NCI-H2171 treated with DMSO at 0.1 percent for 48 hours (cell line): ENCODE measurements around the gene IFT43.

ENCODE experiments used
- DNase-seq: peaks from one replicate; lab custom pipeline; 2025; lab: John Stamatoyannopoulos, UW

The IFT43 gene

DNA sequence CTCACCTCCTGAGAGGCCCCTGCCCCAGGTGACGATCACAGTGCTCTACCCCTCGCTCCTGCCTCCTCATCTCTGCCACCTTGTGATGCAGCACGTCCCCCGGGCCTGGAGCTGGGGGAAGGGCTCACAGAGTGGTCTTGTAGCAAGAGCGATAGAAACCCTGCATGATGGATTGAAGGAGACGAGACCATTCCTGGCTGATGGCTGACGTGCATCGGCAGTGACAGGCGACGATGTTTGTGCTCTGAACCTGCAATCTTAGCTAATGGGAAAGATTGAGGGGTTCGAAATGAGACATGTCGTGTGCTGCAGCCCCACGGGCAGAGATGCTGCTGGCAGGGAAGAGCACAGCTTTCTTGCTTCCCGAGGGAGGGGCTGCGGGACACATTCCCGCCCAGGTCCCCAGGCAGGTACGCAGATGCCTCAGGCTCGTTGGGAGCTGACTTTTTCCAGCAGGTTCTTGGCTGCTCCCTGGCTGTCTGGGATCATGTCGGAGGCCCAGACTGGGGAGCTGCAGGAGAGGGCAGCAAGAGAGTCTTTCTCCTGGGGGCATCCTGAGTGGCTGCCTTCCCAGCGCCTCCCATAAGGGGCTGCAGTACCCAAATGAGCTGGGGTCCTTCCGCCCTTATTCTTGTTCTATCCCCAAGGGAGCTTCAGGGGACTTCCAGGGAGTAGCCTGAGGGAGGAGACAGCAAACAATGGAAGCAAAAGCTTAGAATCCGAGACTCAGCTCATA lies 127.5 kb downstream of the IFT43 start:
- no peak for DNase-seq

DNA sequence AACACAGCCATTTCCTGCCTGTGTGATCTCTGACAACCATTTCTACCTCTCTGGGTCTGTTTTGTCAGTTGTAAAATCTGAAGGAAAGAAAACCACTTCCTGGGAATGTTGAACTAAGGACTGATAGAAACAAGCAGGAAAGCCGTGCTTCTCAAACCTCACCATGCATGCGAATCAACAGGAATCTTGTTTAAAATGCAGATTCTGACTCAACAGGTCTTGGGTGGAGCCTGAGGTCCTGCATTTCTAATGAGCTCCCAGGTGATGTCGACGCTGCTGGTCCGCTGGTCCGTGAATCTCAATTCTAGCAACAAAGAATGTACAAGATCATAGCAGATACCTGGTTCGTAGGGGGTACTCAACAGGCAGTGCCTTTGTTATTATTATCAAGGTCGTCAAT lies 128.1 kb downstream of the IFT43 start:
- DNase-seq, result no peak

DNA sequence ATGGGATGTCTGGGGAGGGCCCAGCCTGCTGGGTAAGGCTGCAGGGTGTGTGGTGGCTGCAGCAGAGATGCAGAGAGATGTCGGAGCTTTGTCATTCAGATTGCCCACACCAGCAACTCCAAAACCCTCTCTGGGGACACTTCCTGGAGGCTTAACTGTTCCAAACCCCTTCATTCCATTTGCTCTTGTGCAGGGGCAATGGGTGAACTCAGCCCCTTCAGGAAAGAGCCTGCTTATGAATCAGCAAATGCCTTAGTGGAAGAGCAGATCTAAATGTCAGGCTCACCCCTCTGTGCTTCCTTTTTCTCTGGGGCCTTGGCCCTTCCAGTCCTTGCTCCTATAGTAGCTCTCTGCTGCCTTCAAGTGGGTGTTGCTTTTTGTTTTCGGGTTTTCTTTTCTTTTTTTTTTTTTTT lies 129.5 kb downstream of the IFT43 start:
- DNase-seq, result peak; percentile 11

- DNase-seq, result peak; percentile 89
Observed at GRCh38 chr14:76117789-76118484, 132.4 kb downstream of the IFT43 start.

DNA sequence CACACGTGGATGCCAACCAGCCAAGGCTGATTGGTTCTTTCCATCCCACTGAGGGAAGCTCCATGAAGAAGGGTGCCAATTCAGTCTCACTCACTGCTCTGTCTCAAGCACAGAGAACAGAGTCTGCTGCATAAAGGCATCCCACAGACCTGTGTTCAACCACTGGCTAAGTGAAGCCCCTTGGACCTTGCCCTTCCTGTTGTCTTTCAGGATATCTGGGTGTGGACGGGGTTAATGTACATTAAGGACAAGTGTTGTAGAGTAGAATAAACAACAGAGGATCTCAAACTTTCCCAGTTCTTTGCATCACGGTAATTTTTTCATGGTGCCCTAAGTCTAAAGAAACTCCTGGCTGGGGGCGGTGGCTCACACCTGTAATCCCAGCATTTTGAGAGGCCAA lies 133.0 kb downstream of the IFT43 start:
- no peak for DNase-seq

DNA sequence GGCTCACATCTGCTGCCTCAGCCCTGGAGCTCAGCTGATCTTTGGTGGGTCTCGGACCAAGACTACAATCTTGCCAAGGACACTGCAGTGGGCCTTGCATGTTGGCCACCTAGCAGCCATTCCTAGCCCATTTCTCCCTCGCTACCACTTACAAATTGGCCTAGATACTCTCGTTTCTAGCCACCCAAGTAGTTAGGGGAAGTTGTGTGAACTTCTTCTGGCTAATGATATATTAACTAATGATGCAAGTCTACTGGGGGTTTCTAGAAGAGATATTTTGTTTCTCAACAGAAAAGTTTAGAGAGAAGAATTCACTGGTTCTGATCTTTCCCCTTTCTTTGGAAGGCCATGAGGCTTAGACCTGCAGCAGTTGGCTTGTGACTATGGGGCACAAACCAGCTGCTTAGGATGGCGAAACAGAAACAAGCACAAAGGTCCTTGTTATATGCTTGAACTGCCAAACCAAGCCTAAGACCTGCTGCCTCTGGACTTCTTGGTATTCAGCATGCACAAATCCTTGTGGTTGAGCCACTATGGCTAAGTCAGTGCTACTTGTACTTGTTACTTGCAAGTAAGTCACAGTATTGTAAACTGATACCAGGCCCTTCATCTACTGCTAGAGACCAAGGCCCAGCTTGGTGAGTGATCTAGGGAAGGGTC lies 135.7 kb downstream of the IFT43 start:
- no peak for DNase-seq

DNA sequence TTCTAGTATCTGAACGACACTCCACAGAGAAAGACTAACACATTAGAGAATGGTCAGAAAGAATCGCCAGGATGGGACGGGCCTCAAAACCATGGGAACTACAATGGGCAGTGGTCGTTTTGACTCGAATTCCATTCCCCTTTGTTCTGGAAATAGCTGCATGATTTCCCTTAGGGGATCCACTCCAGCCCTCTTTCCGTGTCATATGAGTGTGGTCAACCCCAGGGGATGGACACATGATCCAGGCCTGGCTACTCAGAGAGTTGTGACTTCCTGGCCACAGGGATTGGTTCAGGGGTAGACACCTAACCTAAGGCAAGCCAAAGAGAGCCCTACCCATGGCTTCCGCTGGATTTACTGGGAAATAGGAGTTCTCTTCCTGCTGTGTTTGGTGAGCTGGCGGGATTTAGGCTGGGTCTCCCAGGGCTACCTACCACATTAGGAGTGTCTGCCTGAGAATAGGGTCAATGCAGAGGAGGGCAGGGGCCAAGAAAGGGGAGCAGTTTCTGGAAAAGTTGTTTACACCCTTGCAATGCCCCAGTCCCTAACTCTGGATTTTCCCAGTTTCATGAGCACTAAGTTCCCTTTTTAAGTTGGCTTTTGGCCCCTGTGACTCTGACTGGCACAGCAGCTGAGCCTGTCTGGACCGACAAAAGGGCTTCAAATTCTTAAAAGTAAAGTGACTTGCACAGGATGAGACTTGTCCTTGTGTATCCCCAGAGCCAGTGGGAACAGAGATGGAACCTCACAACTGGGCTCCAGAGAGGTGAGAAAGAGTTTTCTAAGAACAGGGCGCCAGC lies 138.1 kb downstream of the IFT43 start:
- no peak for DNase-seq

DNA sequence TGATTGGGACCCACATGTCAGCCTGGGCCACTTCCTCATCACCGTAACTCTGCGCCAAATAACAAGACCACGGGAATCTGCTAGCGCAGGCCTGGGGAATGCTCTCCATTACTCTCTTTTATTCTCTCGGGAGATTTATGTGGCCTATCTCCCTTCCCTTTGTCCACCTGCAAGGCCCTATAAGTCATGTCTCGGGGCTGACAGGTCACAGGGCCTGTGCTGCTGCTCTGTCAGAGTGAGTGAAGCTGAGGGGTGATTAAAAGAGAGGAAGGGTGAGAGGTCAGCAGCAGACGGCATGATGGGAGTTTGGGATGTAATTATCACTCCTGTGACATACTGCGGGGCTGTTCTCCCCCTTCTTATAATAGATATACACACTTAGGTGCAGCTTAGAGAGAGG lies 139.9 kb downstream of the IFT43 start:
- no peak for DNase-seq

GRCh38 chr14:76126076-76126475 lies 140.5 kb downstream of the IFT43 start:
- no peak for DNase-seq

GRCh38 chr14:76129851-76130576 lies 144.5 kb downstream of the IFT43 start:
- DNase-seq, result no peak

DNA sequence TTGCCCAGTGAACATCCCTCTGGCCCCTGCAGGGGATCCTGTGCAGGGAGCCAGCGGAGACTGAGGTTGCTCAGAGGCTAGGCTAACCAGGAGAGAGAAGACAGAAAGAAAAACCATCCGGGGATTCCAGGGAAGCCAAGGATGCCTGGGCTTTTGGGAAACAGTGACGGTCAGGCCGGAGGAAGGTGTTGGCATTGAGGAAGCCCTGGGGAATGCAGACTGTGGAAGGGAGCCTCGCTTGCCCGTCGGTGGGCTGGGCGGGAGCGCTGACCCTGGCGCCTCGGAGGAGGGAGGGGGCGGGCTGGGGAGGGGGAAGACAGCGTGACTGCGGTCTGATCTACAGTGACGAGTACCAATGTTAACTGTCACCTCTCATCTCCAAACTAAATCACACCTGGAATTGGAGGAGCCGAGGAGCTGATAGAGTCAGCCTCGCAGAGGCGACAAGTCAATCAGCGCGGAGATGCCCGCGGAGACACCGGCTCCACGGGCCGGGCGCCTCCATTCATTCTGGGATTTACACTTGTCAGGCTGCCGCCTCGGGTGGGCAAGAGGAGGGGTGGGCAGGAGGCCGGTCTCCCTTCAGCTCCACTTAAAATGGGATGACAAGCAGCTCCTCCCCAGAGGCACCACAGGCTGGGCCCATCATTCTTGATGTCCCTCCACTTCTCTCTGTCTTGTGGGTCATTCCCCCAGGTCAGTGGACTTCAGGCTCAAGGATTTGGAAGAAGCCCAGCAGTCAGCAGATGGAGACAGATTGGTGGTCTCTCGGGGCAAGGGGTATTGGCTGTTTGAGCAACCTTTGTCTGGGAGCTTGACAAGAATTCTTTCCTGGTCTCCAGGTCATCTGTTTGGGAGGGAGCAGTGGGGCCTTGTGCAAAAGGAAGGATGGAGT lies 145.8 kb downstream of the IFT43 start:
- no peak for DNase-seq

GRCh38 chr14:76133103-76133502 lies 147.5 kb downstream of the IFT43 start:
- no peak for DNase-seq
